HG03103 (cell line): ENCODE measurements around the gene FBXO15.

ENCODE experiments used
- ATAC-seq: cut with Tn5 transposase; IDR thresholded peaks from one replicate; pipeline ENCODE4 v1.9.1; 2021; ENCODE audit warnings: low read depth; ENCODE audit not compliant: unreplicated experiment

Gene FBXO15

GRCh38 chr18:74116633-74117554 is 30.7 kb downstream of the FBXO15 start:
- no peak for ATAC-seq

GRCh38 chr18:74115046-74115445 is 32.6 kb downstream of the FBXO15 start:
- no peak for ATAC-seq

- ATAC-seq, result no peak
Observed at GRCh38 chr18:74114116-74114515, 33.5 kb downstream of the FBXO15 start.

GRCh38 chr18:74113711-74114110 is 33.9 kb downstream of the FBXO15 start:
- ATAC-seq, result no peak

GRCh38 chr18:74110976-74111375 is 36.7 kb downstream of the FBXO15 start:
- no peak for ATAC-seq

GRCh38 chr18:74110149-74110548 is 37.5 kb downstream of the FBXO15 start:
- no peak for ATAC-seq

GRCh38 chr18:74108460-74108859 is 39.2 kb downstream of the FBXO15 start:
- ATAC-seq, result no peak

- ATAC-seq, result no peak
Observed at GRCh38 chr18:74097803-74098202, 49.8 kb downstream of the FBXO15 start.

GRCh38 chr18:74092922-74093321 is 54.7 kb downstream of the FBXO15 start:
- no peak for ATAC-seq

GRCh38 chr18:74084184-74084855 is 63.3 kb downstream of the FBXO15 start:
- no peak for ATAC-seq

GRCh38 chr18:74083557-74083952 is 64.1 kb downstream of the FBXO15 start:
- no peak for ATAC-seq

- no peak for ATAC-seq
Observed at GRCh38 chr18:74082742-74083556, 64.7 kb downstream of the FBXO15 start.

GRCh38 chr18:74081966-74082741 is 65.5 kb downstream of the FBXO15 start:
- ATAC-seq, result peak; percentile 89

GRCh38 chr18:74078257-74078656 is 69.4 kb downstream of the FBXO15 start:
- ATAC-seq, result no peak

- no peak for ATAC-seq
Observed at GRCh38 chr18:74074668-74075564, 72.7 kb downstream of the FBXO15 start.

- ATAC-seq, result no peak
Observed at GRCh38 chr18:74073957-74074667, 73.5 kb downstream of the FBXO15 start.

GRCh38 chr18:74069178-74070050 is 78.2 kb downstream of the FBXO15 start:
- no peak for ATAC-seq

GRCh38 chr18:74068296-74068695 is 79.3 kb downstream of the FBXO15 start:
- ATAC-seq, result no peak
